LNCAP (cell line): Measurements from ENCODE around the gene STIMATE.

Experiments used
- CTCF ChIP-seq: fragments of 450-650 bp; IDR thresholded peaks from 2 replicates; pipeline ENCODE4 v1.5.1; 2017; ENCODE audit warnings: mild to moderate bottlenecking

STIMATE gene

GRCh38 chr3:52845157-52845556 is 52.2 kb downstream of the STIMATE start:
- no peak for TF ChIP-seq CTCF

GRCh38 chr3:52844290-52844975 is 52.9 kb downstream of the STIMATE start:
- no peak for TF ChIP-seq CTCF

- TF ChIP-seq CTCF: no peak
These were observed 53.5 kb downstream of the STIMATE start for GRCh38 chr3:52843881-52844280.

GRCh38 chr3:52843108-52843865 is 54.1 kb downstream of the STIMATE start:
- TF ChIP-seq CTCF: no peak

GRCh38 chr3:52842424-52842823 is 54.9 kb downstream of the STIMATE start:
- no peak for TF ChIP-seq CTCF

GRCh38 chr3:52841981-52842340 is 55.4 kb downstream of the STIMATE start:
- no peak for TF ChIP-seq CTCF

GRCh38 chr3:52841211-52841980 is 56.0 kb downstream of the STIMATE start:
- TF ChIP-seq CTCF: no peak
